ENCODE results near the gene PROZ.
"Not testable (repeated sequence)": the region's sequence is repeated elsewhere in the genome, so short reads cannot be mapped to it uniquely, and the experiment has no call there.

Gene PROZ

DNA sequence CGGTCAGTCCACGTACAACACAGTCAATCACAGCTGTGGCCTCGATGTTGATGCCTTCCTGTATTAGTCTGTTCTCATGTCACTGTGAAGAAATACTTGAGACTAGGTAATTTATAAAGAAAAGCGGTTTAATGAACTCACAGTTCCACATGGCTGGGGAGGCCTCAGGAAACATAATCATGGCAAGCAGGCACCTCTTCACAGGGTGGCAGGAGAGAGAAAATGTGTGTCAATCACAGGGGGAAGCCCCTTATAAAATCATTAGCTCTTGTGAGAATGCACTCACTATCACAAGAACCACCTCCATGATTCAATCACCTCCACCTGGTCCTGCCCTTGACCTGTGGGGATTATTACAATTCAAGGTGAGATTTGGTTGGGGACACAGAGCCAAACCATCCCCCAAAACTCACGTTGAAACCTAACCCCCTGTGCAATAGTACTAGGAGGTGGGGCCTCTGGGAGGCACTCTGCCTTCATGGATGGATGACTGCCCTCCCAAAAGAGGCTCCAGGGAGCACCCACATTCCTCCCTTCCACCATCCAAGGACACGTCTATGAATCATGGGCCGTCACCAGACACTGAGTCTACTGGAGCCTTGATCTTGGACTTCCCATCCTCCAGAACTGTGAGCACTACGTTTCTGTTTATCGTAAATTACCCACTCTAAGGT is 2.3 kb upstream of the PROZ start:
- no peak for DNase-seq (ENCODE audit: low read depth)
- TF ChIP-seq, protein P1, sequence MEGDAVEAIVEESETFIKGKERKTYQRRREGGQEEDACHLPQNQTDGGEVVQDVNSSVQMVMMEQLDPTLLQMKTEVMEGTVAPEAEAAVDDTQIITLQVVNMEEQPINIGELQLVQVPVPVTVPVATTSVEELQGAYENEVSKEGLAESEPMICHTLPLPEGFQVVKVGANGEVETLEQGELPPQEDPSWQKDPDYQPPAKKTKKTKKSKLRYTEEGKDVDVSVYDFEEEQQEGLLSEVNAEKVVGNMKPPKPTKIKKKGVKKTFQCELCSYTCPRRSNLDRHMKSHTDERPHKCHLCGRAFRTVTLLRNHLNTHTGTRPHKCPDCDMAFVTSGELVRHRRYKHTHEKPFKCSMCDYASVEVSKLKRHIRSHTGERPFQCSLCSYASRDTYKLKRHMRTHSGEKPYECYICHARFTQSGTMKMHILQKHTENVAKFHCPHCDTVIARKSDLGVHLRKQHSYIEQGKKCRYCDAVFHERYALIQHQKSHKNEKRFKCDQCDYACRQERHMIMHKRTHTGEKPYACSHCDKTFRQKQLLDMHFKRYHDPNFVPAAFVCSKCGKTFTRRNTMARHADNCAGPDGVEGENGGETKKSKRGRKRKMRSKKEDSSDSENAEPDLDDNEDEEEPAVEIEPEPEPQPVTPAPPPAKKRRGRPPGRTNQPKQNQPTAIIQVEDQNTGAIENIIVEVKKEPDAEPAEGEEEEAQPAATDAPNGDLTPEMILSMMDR (IDR thresholded peaks at IDR 0.05; ENCODE audit: control insufficient read depth, insufficient read depth, low read depth, low read length, missing control alignments), result no peak
- H3K4me3 ChIP-seq (ENCODE audit: control insufficient read depth, low read depth, low read length), result no peak overlapping the region

DNA sequence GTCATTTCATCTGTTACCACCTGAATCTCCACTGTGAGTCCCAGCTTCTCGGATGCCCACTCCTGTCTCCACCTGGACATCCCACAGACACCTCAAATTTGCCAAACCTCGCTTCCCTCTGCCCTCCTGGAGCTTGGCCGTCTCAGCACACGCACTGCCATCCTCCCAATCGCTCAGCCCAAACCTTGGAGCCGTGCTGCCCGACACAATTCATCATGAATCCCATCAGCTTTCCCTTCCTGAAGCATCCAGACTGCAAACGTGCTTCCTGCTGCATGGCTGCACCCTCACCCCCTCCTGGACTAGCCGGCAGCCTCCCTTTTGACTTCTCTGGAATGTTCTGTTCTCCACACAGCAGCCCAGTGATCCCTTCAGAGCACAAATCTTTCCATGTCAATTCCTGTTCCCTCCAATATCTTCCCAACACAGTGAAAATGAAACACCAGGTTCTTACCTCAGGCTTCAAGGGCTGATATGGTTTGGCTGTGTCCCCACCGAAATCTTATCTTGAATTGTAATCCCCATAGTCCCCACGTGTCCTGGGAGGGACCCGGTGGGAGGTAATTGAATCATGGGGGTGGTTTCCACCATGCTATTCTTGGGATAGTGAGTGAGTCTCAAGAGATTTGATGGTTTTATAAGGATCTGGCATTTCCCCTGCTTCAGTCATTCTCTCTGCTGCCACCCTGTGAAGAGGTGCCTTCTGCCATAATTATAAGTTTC is 1.1 kb upstream of the PROZ start:
- no peak overlapping the region for H3K4me3 ChIP-seq (ENCODE audit: control insufficient read depth, low read depth, low read length)
- no peak for DNase-seq (ENCODE audit: low read depth)

DNA sequence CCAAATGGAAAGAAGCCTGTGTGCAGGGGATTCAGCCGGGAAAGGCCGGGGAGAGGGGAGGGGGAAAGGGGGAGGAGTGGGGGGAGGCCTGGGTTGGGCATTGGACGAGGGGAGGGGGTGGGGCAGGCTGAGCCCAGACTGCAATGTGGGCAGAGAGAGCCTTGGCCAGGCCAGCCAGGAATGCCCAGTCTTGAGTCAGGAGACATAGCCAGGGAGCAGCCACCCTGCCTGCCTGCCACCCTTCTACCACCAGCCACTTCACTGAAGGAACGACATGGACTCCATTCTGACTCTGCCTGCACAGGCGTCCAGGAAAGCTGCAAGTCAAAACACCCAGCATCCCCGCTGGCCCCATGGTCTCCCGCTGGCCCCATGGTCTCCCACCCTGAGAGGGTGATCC is 498 bp downstream of the PROZ start:
- no peak for DNase-seq (ENCODE audit: low read depth)
- H3K4me3 ChIP-seq (ENCODE audit: control insufficient read depth, low read depth, low read length), result no peak overlapping the region
- TF ChIP-seq, protein P1 (IDR thresholded peaks at IDR 0.05; ENCODE audit: control insufficient read depth, insufficient read depth, low read depth, low read length, missing control alignments), result no peak

More for the DNA sequence above, 1.1 kb upstream of the PROZ start:
- TF ChIP-seq, protein P1 (IDR thresholded peaks at IDR 0.05; ENCODE audit: control insufficient read depth, insufficient read depth, low read depth, low read length, missing control alignments), result no peak

DNA sequence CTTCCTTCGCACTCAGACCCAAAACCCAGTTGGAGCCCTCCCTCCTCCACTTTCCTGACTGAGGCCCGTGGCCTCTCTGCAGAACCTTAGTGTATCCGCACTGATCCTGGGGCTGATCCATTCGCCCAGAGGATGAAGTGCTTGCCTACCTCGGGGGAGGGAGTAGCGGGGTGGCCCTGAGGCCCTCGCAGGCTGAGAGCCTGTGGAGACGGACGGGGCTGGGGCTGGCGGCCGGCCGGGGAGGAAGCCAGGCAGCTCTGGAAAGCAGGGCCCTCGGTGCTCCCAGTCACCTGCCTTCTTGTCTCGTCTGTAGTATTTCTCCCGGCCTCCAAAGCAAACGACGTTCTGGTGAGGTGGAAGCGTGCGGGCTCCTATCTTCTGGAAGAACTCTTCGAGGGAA is 1.3 kb downstream of the PROZ start:
- DNase-seq (ENCODE audit: low read depth), result no peak
- TF ChIP-seq, protein P1 (IDR thresholded peaks at IDR 0.05; ENCODE audit: control insufficient read depth, insufficient read depth, low read depth, low read length, missing control alignments), result no peak
- H3K4me3 ChIP-seq (ENCODE audit: control insufficient read depth, low read depth, low read length), result no peak overlapping the region

DNA sequence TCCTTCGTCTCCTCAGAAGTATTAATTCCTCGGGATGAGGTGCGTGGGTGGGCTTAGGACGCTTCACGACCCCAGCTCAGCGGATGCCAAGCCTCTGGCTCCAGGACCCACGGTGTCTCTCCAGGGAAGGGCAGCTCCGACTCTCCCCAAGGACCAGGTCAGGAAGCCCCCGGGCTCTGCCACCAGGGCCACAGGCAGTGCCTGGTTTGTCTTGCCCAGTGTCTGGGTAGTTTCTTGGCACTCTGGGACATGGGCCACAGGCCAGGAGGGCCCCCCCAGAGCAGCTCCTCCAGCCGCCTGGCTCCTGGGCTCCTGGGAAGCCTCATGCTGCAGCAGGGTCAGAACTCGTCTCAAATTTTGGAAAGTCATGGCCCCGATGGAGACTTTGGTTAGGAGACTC is 2.5 kb downstream of the PROZ start:
- no peak overlapping the region for H3K4me3 ChIP-seq (ENCODE audit: control insufficient read depth, low read depth, low read length)
- no peak for DNase-seq (ENCODE audit: low read depth)
- TF ChIP-seq, protein P1 (IDR thresholded peaks at IDR 0.05; ENCODE audit: control insufficient read depth, insufficient read depth, low read depth, low read length, missing control alignments), result no peak

DNA sequence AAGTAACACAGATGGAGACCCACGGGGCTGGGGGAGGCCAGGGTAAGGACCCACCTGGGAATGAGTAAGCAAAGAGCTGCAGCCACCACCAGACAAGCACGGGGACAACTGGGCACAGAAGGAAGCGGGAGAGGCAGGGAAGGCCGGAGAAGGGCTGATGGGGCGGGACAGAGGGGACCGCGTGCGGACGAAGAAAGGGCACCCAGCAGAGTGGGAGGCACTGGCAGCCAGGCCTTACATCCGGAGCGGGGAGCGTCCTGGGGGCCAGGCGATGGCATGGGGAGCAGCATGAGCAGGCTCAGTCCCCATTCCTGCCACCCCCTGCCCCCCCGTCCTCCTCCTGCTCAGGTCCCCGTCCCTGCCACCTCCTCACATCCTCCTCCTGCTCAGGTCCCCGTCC is 3.0 kb downstream of the PROZ start:
- no peak for DNase-seq (ENCODE audit: low read depth)
- TF ChIP-seq, protein P1 (IDR thresholded peaks at IDR 0.05; ENCODE audit: control insufficient read depth, insufficient read depth, low read depth, low read length, missing control alignments), result no peak
- H3K4me3 ChIP-seq (ENCODE audit: control insufficient read depth, low read depth, low read length), result no peak overlapping the region

DNA sequence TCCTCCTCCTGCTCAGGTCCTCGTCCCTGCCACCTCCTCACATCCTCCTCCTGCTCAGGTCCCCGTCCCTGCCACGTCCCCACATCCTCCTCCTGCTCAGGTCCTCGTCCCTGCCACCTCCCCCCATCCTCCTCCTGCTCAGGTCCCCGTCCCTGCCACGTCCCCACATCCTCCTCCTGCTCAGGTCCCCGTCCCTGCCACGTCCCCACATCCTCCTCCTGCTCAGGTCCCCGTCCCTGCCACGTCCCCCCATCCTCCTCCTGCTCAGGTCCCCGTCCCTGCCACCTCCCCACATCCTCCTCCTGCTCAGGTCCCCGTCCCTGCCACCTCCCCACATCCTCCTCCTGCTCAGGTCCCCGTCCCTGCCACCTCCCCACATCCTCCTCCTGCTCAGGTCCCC is 3.5 kb downstream of the PROZ start:
- not testable (repeated sequence) for DNase-seq (ENCODE audit: low read depth); H3K4me3 ChIP-seq (ENCODE audit: control insufficient read depth, low read depth, low read length)

Measured in AG09309 (cell line).